Measurements from ENCODE around the gene RPN2.

- TF ChIP-seq POLR2A (IDR thresholded peaks at IDR 0.05; ENCODE audit: low read length) (no peak), GATA1 (IDR thresholded peaks at IDR 0.05; ENCODE audit: low read depth, low read length) (no peak)
Observed at GRCh38 chr20:37163832-37164554, 15.1 kb upstream of the RPN2 start.

All from erythroblast (primary cell).